Mesenchymal stem cell (in vitro differentiated cells and primary cell): ENCODE measurements around the gene ERRFI1.

Experiments
- DNase-seq: peaks from one replicate; pipeline ENCODE4 v3.0.0-alpha.2; 2013
- H2AFZ ChIP-seq: one replicate; pipeline ENCODE4 v1.6.1; 2013; ENCODE audit warnings: low read depth, mild to moderate bottlenecking, control low read depth, inconsistent platforms, low read length, moderate library complexity
- H2AK5ac ChIP-seq: 2 replicates; pipeline ENCODE4 v1.6.1; 2013; ENCODE audit warnings: low read length, moderate library complexity, mild to moderate bottlenecking, inconsistent platforms; ENCODE audit not compliant: severe bottlenecking
- H2BK120ac ChIP-seq: one replicate; pipeline ENCODE4 v1.6.1; 2013; ENCODE audit warnings: low read depth, mild to moderate bottlenecking, inconsistent platforms, low read length, moderate library complexity
- H2BK12ac ChIP-seq, 2 experiments: one replicate each; pipeline ENCODE4 v1.6.1; 2013; ENCODE audit warnings: inconsistent platforms in 2 of 2, low read length in 2 of 2, mild to moderate bottlenecking in 2 of 2, moderate library complexity in 2 of 2, control low read depth in 1 of 2
- H2BK15ac ChIP-seq: one replicate; pipeline ENCODE4 v1.6.1; 2013; ENCODE audit warnings: mild to moderate bottlenecking, low read depth, inconsistent platforms; ENCODE audit not compliant: poor library complexity, severe bottlenecking
- H2BK5ac ChIP-seq: 2 replicates; pipeline ENCODE4 v1.6.1; 2013; ENCODE audit warnings: low read depth, mild to moderate bottlenecking, low read length, control low read depth, inconsistent platforms; ENCODE audit not compliant: poor library complexity, severe bottlenecking
- H3K14ac ChIP-seq, 2 experiments: one replicate each; pipeline ENCODE4 v1.6.1; 2013; ENCODE audit warnings: inconsistent platforms in 2 of 2, low read length in 2 of 2, control low read depth in 1 of 2, mild to moderate bottlenecking in 1 of 2, moderate library complexity in 1 of 2
- H3K18ac ChIP-seq, 2 experiments: one replicate each; pipeline ENCODE4 v1.6.1; 2013; ENCODE audit warnings: inconsistent platforms in 2 of 2, low read length in 2 of 2, control low read depth in 1 of 2, low read depth in 1 of 2, mild to moderate bottlenecking in 1 of 2
- H3K23ac ChIP-seq, 2 experiments: one replicate each; pipeline ENCODE4 v1.6.1; 2013; ENCODE audit warnings: inconsistent platforms in 2 of 2, low read length in 2 of 2, mild to moderate bottlenecking in 2 of 2, moderate library complexity in 2 of 2, control low read depth in 1 of 2
- H3K27ac ChIP-seq: 2 replicates; pipeline ENCODE4 v1.5.1; 2013; ENCODE audit warnings: mild to moderate bottlenecking, moderate library complexity, low read length, control low read depth, inconsistent platforms; ENCODE audit not compliant: poor library complexity, severe bottlenecking
- H3K27me3 ChIP-seq, 2 experiments: 2 replicates each; pipeline versions ENCODE4 v1.6.1 to v1.7.0; 2013; ENCODE audit warnings: low read length in 2 of 2, mild to moderate bottlenecking in 2 of 2, moderate library complexity in 2 of 2, control low read depth in 1 of 2, inconsistent platforms in 1 of 2; ENCODE audit not compliant: control insufficient read depth in 1 of 2, insufficient read depth in 1 of 2
- H3K36me3 ChIP-seq, 2 experiments: 2 replicates each; pipeline versions ENCODE4 v1.6.1 to v1.7.0; 2013; ENCODE audit warnings: low read length in 2 of 2, control low read depth in 1 of 2, inconsistent platforms in 1 of 2, low read depth in 1 of 2, mild to moderate bottlenecking in 1 of 2; ENCODE audit not compliant: insufficient read depth in 2 of 2, control insufficient read depth in 1 of 2
- H3K4ac ChIP-seq, 2 experiments: one replicate each; pipeline ENCODE4 v1.6.1; 2013; ENCODE audit warnings: inconsistent platforms in 2 of 2, low read length in 2 of 2, mild to moderate bottlenecking in 2 of 2, moderate library complexity in 2 of 2, control low read depth in 1 of 2, low read depth in 1 of 2
- H3K4me1 ChIP-seq: 2 replicates; pipeline ENCODE4 v1.6.1; 2013; ENCODE audit warnings: low read depth, low read length, control low read depth; ENCODE audit not compliant: control insufficient read depth, insufficient read depth
- H3K4me2 ChIP-seq: 2 replicates; pipeline ENCODE4 v1.6.1; 2013; ENCODE audit warnings: low read length, mild to moderate bottlenecking, inconsistent platforms; ENCODE audit not compliant: poor library complexity, severe bottlenecking
- H3K4me3 ChIP-seq, 2 experiments: 2 replicates each; pipeline versions ENCODE4 v1.5.1 to v1.7.0; 2013; ENCODE audit warnings: low read length in 2 of 2, mild to moderate bottlenecking in 2 of 2, control low read depth in 1 of 2, low read depth in 1 of 2; ENCODE audit not compliant: insufficient read depth in 1 of 2
- H3K79me1 ChIP-seq: replicated peaks from 2 replicates; pipeline ENCODE4 v1.6.1; 2013; ENCODE audit warnings: mild to moderate bottlenecking, control low read depth, low read length, inconsistent platforms; ENCODE audit not compliant: poor library complexity, severe bottlenecking
- H3K9ac ChIP-seq: 2 replicates; pipeline ENCODE4 v1.7.0; 2013; ENCODE audit warnings: mild to moderate bottlenecking, low read length, moderate library complexity
- H3K9me3 ChIP-seq: 2 replicates; pipeline ENCODE4 v1.7.0; 2013; ENCODE audit warnings: mild to moderate bottlenecking, low read length; ENCODE audit not compliant: control insufficient read depth
- H4K8ac ChIP-seq: one replicate; pipeline ENCODE4 v1.6.1; 2013; ENCODE audit warnings: inconsistent platforms, mild to moderate bottlenecking, low read length, moderate library complexity
- H4K91ac ChIP-seq: one replicate; pipeline ENCODE4 v1.6.1; 2013; ENCODE audit warnings: mild to moderate bottlenecking, low read length, inconsistent platforms
- WGBS: methylation state at CpG from one replicate; pipeline ENCODE4 v1.1.7; 2013; ENCODE audit warnings: mixed read lengths; 5-methylcytosine and 5-hydroxymethylcytosine counted together

Gene ERRFI1

GRCh38 chr1:7973086-7973485 lies 53.0 kb downstream of the ERRFI1 start:
- Histone ChIP-seq H3K14ac (peak overlapping the region in 1 of 2 experiments; percentile 26), H3K79me1 (peaks cover 29% of the 10 kb centered on the region), H3K36me3 (peaks cover 43 to 61% of the 10 kb centered on the region in 2 experiments), H2BK120ac (no peak overlapping the region), H3K18ac (no peak overlapping the region), H3K4ac (no peak overlapping the region), H2BK5ac (no peak overlapping the region), H4K91ac (no peak overlapping the region), H3K9ac (no peak overlapping the region), H3K27ac (no peak overlapping the region), H3K4me1 (no peaks in the 10 kb centered on the region), H3K4me2 (no peak overlapping the region), H3K9me3 (no peaks in the 10 kb centered on the region), H2BK15ac (no peak overlapping the region), H2AK5ac (no peak overlapping the region), H3K23ac (no peak overlapping the region), H2BK12ac (no peak overlapping the region), H3K4me3 (no peak overlapping the region), H4K8ac (no peak overlapping the region), H3K27me3 (no peaks in the 10 kb centered on the region), H2AFZ (no peak overlapping the region)
- WGBS, result 93% methylated on average over 2 of the region's 2 CpGs
- DNase-seq, result no peak

- Histone ChIP-seq H2BK120ac (no peak overlapping the region), H2BK5ac (no peak overlapping the region)
- WGBS, result 98% methylated on average over 5 of the region's 5 CpGs
Observed at GRCh38 chr1:7972285-7972684, 53.8 kb downstream of the ERRFI1 start.

GRCh38 chr1:7971024-7971423 lies 55.1 kb downstream of the ERRFI1 start:
- Histone ChIP-seq H2BK5ac (no peak overlapping the region), H3K4me2 (no peak overlapping the region)

More at GRCh38 chr1:7972285-7972684, 53.8 kb downstream of the ERRFI1 start:
- Histone ChIP-seq H3K4me1 (peaks cover 3% of the 10 kb centered on the region), H3K4me3 (no peak overlapping the region), H3K27me3 (no peaks in the 10 kb centered on the region), H2AK5ac (no peak overlapping the region), H4K91ac (no peak overlapping the region), H3K23ac (no peak overlapping the region), H3K9ac (no peak overlapping the region), H2AFZ (no peak overlapping the region), H3K4ac (no peak overlapping the region), H3K27ac (no peak overlapping the region), H2BK15ac (no peak overlapping the region), H3K36me3 (peaks cover 43 to 64% of the 10 kb centered on the region in 2 experiments), H3K4me2 (no peak overlapping the region), H3K14ac (no peak overlapping the region), H4K8ac (no peak overlapping the region), H3K18ac (no peak overlapping the region), H2BK12ac (no peak overlapping the region), H3K79me1 (peaks cover 28% of the 10 kb centered on the region), H3K9me3 (no peaks in the 10 kb centered on the region)
- no peak for DNase-seq

GRCh38 chr1:7970246-7970645 lies 55.9 kb downstream of the ERRFI1 start:
- H4K8ac ChIP-seq, result no peak overlapping the region
- H3K36me3 ChIP-seq, result peaks cover 55 to 70% of the 10 kb centered on the region in 2 experiments
- DNase-seq, result no peak
- H3K27ac ChIP-seq, result no peak overlapping the region
- H3K27me3 ChIP-seq, result no peaks in the 10 kb centered on the region
- no peak overlapping the region for H4K91ac ChIP-seq
- no peak overlapping the region for H3K4ac ChIP-seq
- H3K9me3 ChIP-seq, result no peaks in the 10 kb centered on the region
- H3K79me1 ChIP-seq, result peaks cover 28% of the 10 kb centered on the region
- H3K4me1 ChIP-seq, result peaks cover 5% of the 10 kb centered on the region
- H3K23ac ChIP-seq, result no peak overlapping the region
- H3K14ac ChIP-seq, result no peak overlapping the region
- H2BK120ac ChIP-seq, result no peak overlapping the region
- no peak overlapping the region for H3K4me2 ChIP-seq
- H3K4me3 ChIP-seq, result no peak overlapping the region
- no peak overlapping the region for H3K18ac ChIP-seq
- H2BK15ac ChIP-seq, result no peak overlapping the region
- WGBS, result 92% methylated on average over 2 of the region's 2 CpGs
- H3K9ac ChIP-seq, result no peak overlapping the region
- no peak overlapping the region for H2BK12ac ChIP-seq
- no peak overlapping the region for H2AK5ac ChIP-seq
- no peak overlapping the region for H2BK5ac ChIP-seq
- H2AFZ ChIP-seq, result no peak overlapping the region

More at GRCh38 chr1:7971024-7971423, 55.1 kb downstream of the ERRFI1 start:
- no peak overlapping the region for H3K18ac ChIP-seq
- H3K27me3 ChIP-seq, result no peaks in the 10 kb centered on the region
- H3K79me1 ChIP-seq, result peaks cover 28% of the 10 kb centered on the region
- no peak overlapping the region for H4K8ac ChIP-seq
- no peak overlapping the region for H2BK15ac ChIP-seq
- H3K9me3 ChIP-seq, result no peaks in the 10 kb centered on the region
- H3K4ac ChIP-seq, result no peak overlapping the region
- no peak overlapping the region for H2BK12ac ChIP-seq
- no peak overlapping the region for H3K14ac ChIP-seq
- H3K36me3 ChIP-seq, result peaks cover 48 to 66% of the 10 kb centered on the region in 2 experiments
- H2AK5ac ChIP-seq, result no peak overlapping the region
- no peak overlapping the region for H4K91ac ChIP-seq
- no peak overlapping the region for H3K9ac ChIP-seq
- no peak overlapping the region for H2AFZ ChIP-seq
- WGBS, result over 99% methylated on average over 6 of the region's 6 CpGs
- H3K27ac ChIP-seq, result no peak overlapping the region
- no peak overlapping the region for H2BK120ac ChIP-seq
- H3K4me1 ChIP-seq, result peaks cover 3% of the 10 kb centered on the region
- H3K4me3 ChIP-seq, result no peak overlapping the region
- no peak overlapping the region for H3K23ac ChIP-seq
- DNase-seq, result no peak
